Common myeloid progenitor, CD34-positive (primary cell): ENCODE data around the gene NBPF15. TPM values are rescaled to one million over a fixed set of nuclear protein-coding genes. Genes with fewer than 3 reads are reported as not detected.
"Not testable (repeated sequence)": the region's sequence is repeated elsewhere in the genome, so short reads cannot be mapped to it uniquely, and the experiment has no call there.

Experiments used
- CTCF ChIA-PET: fragments of 350-600 bp; sonication (Branson Sonifier 250); formaldehyde crosslinking; loops from one replicate; lab custom pipeline; 2021; ENCODE audit warnings: antibody characterized with exemption; lab: Charles Lee
- POLR2A ChIA-PET: fragments of 350-600 bp; sonication (Branson Sonifier 250); formaldehyde crosslinking; loops from one replicate; lab custom pipeline; 2021; ENCODE audit warnings: antibody characterized with exemption; lab: Charles Lee
- DNase-seq, 3 donors: peaks; one replicate each; pipeline versions ENCODE4 v3.0.0 to v3.0.0-alpha.2; 2013
- H3K27ac ChIP-seq, 2 experiments: 1 replicate in 1 of 2; 2 replicates in 1 of 2; pipeline ENCODE4 v1.7.0; 2013; ENCODE audit warnings: inconsistent platforms in 2 of 2, low read length in 2 of 2, mild to moderate bottlenecking in 2 of 2, low read depth in 1 of 2, moderate library complexity in 1 of 2; ENCODE audit not compliant: severe bottlenecking in 2 of 2, insufficient read depth in 1 of 2, poor library complexity in 1 of 2
- H3K27me3 ChIP-seq, 5 experiments: replicated peaks in 2 of 5; 1 replicate in 3 of 5; 2 replicates in 2 of 5; pipeline versions ENCODE4 v1.6.1 to v1.7.0; 2013; ENCODE audit warnings: low read length in 4 of 5, mild to moderate bottlenecking in 2 of 5, moderate library complexity in 2 of 5, inconsistent platforms in 1 of 5; ENCODE audit not compliant: insufficient read depth in 5 of 5, control insufficient read depth in 4 of 5
- H3K36me3 ChIP-seq, 4 experiments: 1 replicate in 2 of 4; 2 replicates in 2 of 4; pipeline versions ENCODE4 v1.6.1 to v1.7.0; 2013; ENCODE audit warnings: low read length in 3 of 4, control low read depth in 1 of 4, mild to moderate bottlenecking in 1 of 4; ENCODE audit not compliant: control insufficient read depth in 4 of 4, insufficient read depth in 4 of 4
- H3K4me1 ChIP-seq, 4 experiments: 1 replicate in 3 of 4; 2 replicates in 1 of 4; pipeline versions ENCODE4 v1.6.1 to v1.7.1; 2013; ENCODE audit warnings: low read length in 3 of 4, mild to moderate bottlenecking in 3 of 4, control low read depth in 1 of 4, inconsistent platforms in 1 of 4, moderate library complexity in 1 of 4; ENCODE audit not compliant: control insufficient read depth in 4 of 4, insufficient read depth in 4 of 4; ENCODE audit errors: control extremely low read depth in 1 of 4
- H3K4me3 ChIP-seq, 7 experiments: 1 replicate in 4 of 7; 2 replicates in 3 of 7; pipeline versions ENCODE4 v1.5.1 to v1.7.0; 2013; ENCODE audit warnings: mild to moderate bottlenecking in 7 of 7, low read length in 6 of 7, moderate library complexity in 6 of 7, inconsistent platforms in 2 of 7, low read depth in 2 of 7, control low read depth in 1 of 7; ENCODE audit not compliant: insufficient read depth in 4 of 7, control insufficient read depth in 1 of 7; ENCODE audit errors: extremely low read depth in 1 of 7
- H3K9me3 ChIP-seq, 5 experiments: 1 replicate in 4 of 5; 2 replicates in 1 of 5; pipeline versions ENCODE4 v1.6.1 to v1.7.1; 2013; ENCODE audit warnings: low read length in 4 of 5, mild to moderate bottlenecking in 2 of 5, inconsistent platforms in 1 of 5, low read depth in 1 of 5, moderate library complexity in 1 of 5; ENCODE audit not compliant: control insufficient read depth in 4 of 5, insufficient read depth in 2 of 5; ENCODE audit errors: control extremely low read depth in 1 of 5
- WGBS: methylation state at CpG from one replicate; pipeline ENCODE4 v1.1.5; 2013; ENCODE audit not compliant: insufficient coverage; 5-methylcytosine and 5-hydroxymethylcytosine counted together
- polyA plus RNA-seq: library from polyadenylated mRNA; unstranded; fragments of 120-200 nt; gene quantifications from one replicate; pipeline ENCODE4 v1.2.1, GENCODE V29; 2013

NBPF15 gene
- 20.1 TPM for polyA plus RNA-seq

- POLR2A ChIA-PET, H3K27me3 ChIP-seq, H3K27ac ChIP-seq, H3K4me1 ChIP-seq, H3K9me3 ChIP-seq, CTCF ChIA-PET, H3K36me3 ChIP-seq: not testable (repeated sequence)
- WGBS: 0% methylated on average over 6 of the region's 71 CpGs
- H3K4me3 ChIP-seq: peak within 1 kb of the TSS in 6 of 7 experiments; percentile 21 to 74 (median 55)
- DNase-seq: peak; percentile 29 to 62 (median 50)
These were observed at the start of gene NBPF15 for GRCh38 chr1:144461136-144461759. Gene NBPF15, minus strand, starts transcription at chr1:144461669. Its CDS starts 21,666 bp downstream, at chr1:144440003.

- H3K27ac ChIP-seq, H3K4me3 ChIP-seq, H3K27me3 ChIP-seq, CTCF ChIA-PET, H3K9me3 ChIP-seq, H3K36me3 ChIP-seq, H3K4me1 ChIP-seq, POLR2A ChIA-PET, DNase-seq: not testable (repeated sequence)
- WGBS: no CpG with 5 or more reads among the region's 1 CpG
These were observed 35.0 kb upstream of the NBPF15 start for GRCh38 chr1:144496429-144496828.

DNA sequence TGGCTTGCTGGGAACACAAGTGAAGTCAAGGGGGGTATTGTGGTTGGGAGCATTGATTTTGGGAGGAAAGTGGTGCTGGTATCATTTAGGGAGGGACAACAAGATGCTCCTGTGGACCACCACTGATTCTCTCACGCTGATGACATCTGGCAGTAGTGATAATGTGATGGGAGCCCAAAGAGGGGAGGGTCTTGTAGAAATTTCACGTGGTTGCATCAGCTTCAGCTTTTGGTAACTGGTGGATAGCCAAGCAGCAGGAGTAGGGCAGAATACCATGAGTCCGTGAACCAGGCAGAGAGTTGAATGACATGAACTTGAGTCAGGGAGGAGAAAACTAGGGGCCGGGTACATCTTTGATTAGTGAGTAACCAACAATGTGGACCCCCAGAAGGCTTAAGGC is 32.7 kb upstream of the NBPF15 start:
- H3K9me3 ChIP-seq, H3K36me3 ChIP-seq, H3K4me3 ChIP-seq, H3K4me1 ChIP-seq, DNase-seq, CTCF ChIA-PET, H3K27me3 ChIP-seq, H3K27ac ChIP-seq, POLR2A ChIA-PET: not testable (repeated sequence)
- no CpG with 5 or more reads among the region's 4 CpGs for WGBS

GRCh38 chr1:144490394-144490793 is 28.9 kb upstream of the NBPF15 start:
- WGBS: no CpG with 5 or more reads among the region's 18 CpGs
- DNase-seq, H3K4me3 ChIP-seq, CTCF ChIA-PET, H3K36me3 ChIP-seq, POLR2A ChIA-PET, H3K9me3 ChIP-seq, H3K27ac ChIP-seq, H3K4me1 ChIP-seq: not testable (repeated sequence)
- H3K27me3 ChIP-seq: peaks cover 0 to 10% (median 2%) of the 10 kb centered on the region in 5 experiments

DNA sequence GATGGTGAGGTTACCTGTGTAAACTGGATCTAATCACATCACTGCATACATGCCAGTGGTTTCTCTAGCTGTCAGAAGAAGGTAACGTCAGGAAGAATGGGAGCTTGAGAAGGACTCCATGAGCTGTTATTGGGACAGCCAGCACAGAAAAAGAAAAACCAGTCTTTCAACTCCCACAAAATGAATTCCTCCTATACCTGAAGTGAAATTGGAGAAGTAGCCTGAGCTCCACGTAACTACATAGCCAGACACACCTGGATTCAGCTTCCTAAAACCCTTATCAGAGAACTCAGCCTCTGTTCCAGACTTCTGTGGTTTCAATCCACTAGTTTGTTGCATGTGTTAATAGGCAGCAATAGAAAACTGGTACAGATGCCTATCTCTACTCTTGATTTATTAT is 25.5 kb upstream of the NBPF15 start:
- CTCF ChIA-PET, POLR2A ChIA-PET, H3K9me3 ChIP-seq, H3K36me3 ChIP-seq, H3K4me1 ChIP-seq, H3K27me3 ChIP-seq, H3K27ac ChIP-seq, H3K4me3 ChIP-seq: not testable (repeated sequence)
- peak in 1 of 3 donors; percentile 6 for DNase-seq
- no CpG with 5 or more reads among the region's 2 CpGs for WGBS

DNA sequence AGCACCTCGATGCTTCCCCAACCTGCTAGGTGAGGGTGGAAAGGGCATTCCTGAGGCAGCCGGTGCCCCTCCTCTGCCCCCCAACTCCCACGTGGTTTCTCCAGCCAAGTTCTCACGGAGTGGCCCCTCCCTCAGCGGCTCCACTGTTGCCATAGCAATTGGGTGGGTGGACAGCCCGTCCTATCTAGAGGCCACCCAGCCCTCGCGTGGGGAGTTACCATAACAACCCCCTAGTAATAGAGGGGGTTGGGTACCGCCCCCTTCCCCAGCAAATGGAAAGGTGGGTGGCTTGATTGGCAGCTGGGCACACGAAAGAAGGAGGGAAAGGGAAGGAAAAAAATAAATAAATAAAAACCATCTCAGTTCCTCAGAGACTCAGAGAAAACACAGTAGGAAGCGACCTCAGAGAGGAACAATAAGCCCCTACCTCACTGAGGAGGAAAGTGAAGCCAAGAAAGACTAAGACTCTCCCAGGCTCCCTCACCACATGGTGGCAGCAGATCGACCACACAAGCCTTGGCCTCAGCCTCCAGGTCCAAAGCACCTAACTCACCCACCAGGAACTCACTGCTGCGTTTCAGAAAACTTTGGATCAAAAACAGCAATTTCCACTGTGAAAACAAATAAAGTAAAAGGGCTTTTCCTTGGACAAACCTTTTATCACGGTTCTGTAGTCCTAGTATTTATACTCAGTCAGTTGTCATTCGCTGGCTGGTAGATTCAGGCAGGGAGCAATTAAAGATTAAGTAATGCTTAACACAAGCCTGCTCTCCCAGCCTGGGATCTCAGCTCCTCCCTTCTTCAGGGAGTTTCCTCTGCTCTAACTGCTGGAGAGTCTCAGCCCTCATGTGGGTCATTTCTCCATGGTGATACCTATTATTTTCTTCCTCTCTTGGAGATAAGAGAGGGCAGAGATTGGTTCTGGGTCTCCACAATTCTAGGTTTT is 23.9 kb upstream of the NBPF15 start:
- WGBS: no CpG with 5 or more reads among the region's 15 CpGs
- DNase-seq, H3K36me3 ChIP-seq, H3K27me3 ChIP-seq, H3K4me1 ChIP-seq, CTCF ChIA-PET, H3K9me3 ChIP-seq, H3K4me3 ChIP-seq, H3K27ac ChIP-seq, POLR2A ChIA-PET: not testable (repeated sequence)

DNA sequence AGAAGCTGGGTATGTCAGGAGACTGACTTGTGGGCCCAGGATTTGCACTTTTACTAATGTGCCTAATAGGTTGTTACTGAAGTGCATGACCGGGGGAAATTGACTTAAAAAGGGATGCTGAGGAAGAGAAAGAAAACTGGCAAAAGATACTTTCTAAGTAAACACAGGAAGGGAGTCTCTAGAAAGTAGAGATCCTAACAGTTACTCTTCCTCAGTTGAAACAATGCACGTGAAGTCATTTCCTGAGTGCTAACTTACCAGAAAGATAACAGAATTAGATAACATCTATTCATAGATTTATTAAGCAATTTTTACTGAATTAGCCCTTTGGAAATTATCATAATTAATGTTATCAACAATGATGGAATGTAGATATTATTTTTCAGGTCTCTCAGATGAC is 12.4 kb upstream of the NBPF15 start:
- H3K4me1 ChIP-seq, DNase-seq, CTCF ChIA-PET, H3K9me3 ChIP-seq, H3K27ac ChIP-seq, H3K4me3 ChIP-seq, H3K27me3 ChIP-seq, POLR2A ChIA-PET, H3K36me3 ChIP-seq: not testable (repeated sequence)
- WGBS: no CpG with 5 or more reads among the region's 2 CpGs
